Naive thymus-derived CD8-positive, alpha-beta T cell (primary cell): ENCODE data around the gene IRGQ. TPM values are rescaled to one million over a fixed set of nuclear protein-coding genes. Genes with fewer than 3 reads are reported as not detected.

Experiments
- ATAC-seq, 2 donors: fragments of 150-1000 bp; cut with Tn5 transposase in 1 of 2; sonication (Bioruptor Pico), chemical (Tn5 transposase) in 1 of 2; 1 replicate in 1 of 2; 2 replicates in 1 of 2; pipeline ENCODE4 v1.10.0; 2021; ENCODE audit warnings: mild to moderate bottlenecking in 2 of 2, moderate library complexity in 2 of 2
- POLR2A ChIA-PET: fragments of 350-600 bp; sonication (Branson Sonifier 250); formaldehyde crosslinking; loops from one replicate; lab custom pipeline; 2021; ENCODE audit warnings: antibody characterized with exemption; lab: Charles Lee
- DNase-seq, 10 donors: peaks; one replicate each; pipeline versions ENCODE4 v3.0.0 to v3.0.0-alpha.2; 2020 to 2022
- H3K27ac Mint-ChIP-seq, 10 donors: one replicate each; pipeline ENCODE4 v1.8.0; 2020 to 2022; ENCODE audit warnings: mild to moderate bottlenecking in 10 of 10, mixed read lengths in 10 of 10, moderate library complexity in 4 of 10, inconsistent platforms in 1 of 10
- H3K27me3 Mint-ChIP-seq, 5 donors: one replicate each; pipeline ENCODE4 v1.8.0; 2021 to 2022; ENCODE audit warnings: mixed read lengths in 5 of 5
- H3K36me3 Mint-ChIP-seq, 3 donors: one replicate each; pipeline ENCODE4 v1.8.0; 2020 to 2022; ENCODE audit warnings: mixed read lengths in 3 of 3, mild to moderate bottlenecking in 2 of 3, inconsistent platforms in 1 of 3
- H3K4me1 Mint-ChIP-seq, 4 donors: one replicate each; pipeline ENCODE4 v1.8.0; 2021 to 2022; ENCODE audit warnings: mixed read lengths in 4 of 4
- H3K4me3 Mint-ChIP-seq, 10 donors: one replicate each; pipeline ENCODE4 v1.8.0; 2020 to 2022; ENCODE audit warnings: mild to moderate bottlenecking in 10 of 10, mixed read lengths in 10 of 10, moderate library complexity in 6 of 10, inconsistent platforms in 1 of 10
- H3K9me3 Mint-ChIP-seq, 9 donors: one replicate each; pipeline ENCODE4 v1.8.0; 2020 to 2022; ENCODE audit warnings: mixed read lengths in 9 of 9, mild to moderate bottlenecking in 3 of 9, inconsistent platforms in 1 of 9, moderate library complexity in 1 of 9
- polyA plus RNA-seq, 3 donors: library from polyadenylated mRNA; unstranded; fragments of 300-500 nt; fragmentation: Illumina TruSeq; gene quantifications; one replicate each; pipeline ENCODE4 v1.2.3, GENCODE V29; 2021
- total RNA-seq, 8 experiments: library from RNA in 2 of 8; stranded (reverse) in 2 of 8; gene quantifications; one replicate each; pipeline ENCODE4 v1.2.3 and lab custom pipeline; 2021 to 2026

IRGQ gene
- total and polyA plus RNA-seq, 5 experiments from 2014 or later: 0.37 to 15.7 (median 1.1) TPM

GRCh38 chr19:43634872-43635560 is 39.1 kb upstream of the IRGQ start:
- POLR2A ChIA-PET: interaction anchor here (0.5 kb wide), 1 partner anchor 9 kb away, joined by 3 read pairs; no protein-coding TSS in a partner anchor
- H3K27me3 Mint-ChIP-seq: peaks cover 14 to 59% (median 21%) of the 10 kb centered on the region in 5 donors
- ATAC-seq: no peak

GRCh38 chr19:43634506-43634871 is 38.6 kb upstream of the IRGQ start:
- Mint-ChIP-seq H3K27me3 (peaks cover 14 to 58% (median 21%) of the 10 kb centered on the region in 5 donors), H3K4me3 (peak overlapping the region in 1 of 10 donors; percentile 48), H3K9me3 (no peaks in the 10 kb centered on the region), H3K36me3 (no peaks in the 10 kb centered on the region), H3K4me1 (peaks cover 6 to 20% (median 8%) of the 10 kb centered on the region in 4 donors), H3K27ac (no peak overlapping the region)
- no peak for ATAC-seq
- POLR2A ChIA-PET: interaction anchor here (0.5 to 0.6 kb wide), 2 partner anchors 10 to 26 kb away, joined by 3 read pairs; no protein-coding TSS in a partner anchor
- DNase-seq: no peak

More at GRCh38 chr19:43634872-43635560, 39.1 kb upstream of the IRGQ start:
- H3K27ac Mint-ChIP-seq: no peak overlapping the region
- H3K36me3 Mint-ChIP-seq: no peaks in the 10 kb centered on the region
- H3K4me3 Mint-ChIP-seq: peak overlapping the region in 1 of 10 donors; percentile 5
- peaks cover 6 to 21% (median 10%) of the 10 kb centered on the region in 4 donors for H3K4me1 Mint-ChIP-seq
- H3K9me3 Mint-ChIP-seq: no peaks in the 10 kb centered on the region
- no peak for DNase-seq

- DNase-seq: no peak
- Mint-ChIP-seq H3K27ac (no peak overlapping the region), H3K27me3 (peaks cover 12 to 54% (median 20%) of the 10 kb centered on the region in 5 donors), H3K4me1 (peaks cover 5 to 16% (median 6%) of the 10 kb centered on the region in 4 donors), H3K36me3 (no peaks in the 10 kb centered on the region), H3K9me3 (no peaks in the 10 kb centered on the region), H3K4me3 (no peak overlapping the region)
- POLR2A ChIA-PET: interaction anchor here (0.6 kb wide), 1 partner anchor 26 kb away, joined by 3 read pairs; no protein-coding TSS in a partner anchor
- no peak for ATAC-seq
These were observed 38.1 kb upstream of the IRGQ start for GRCh38 chr19:43634068-43634467.

- POLR2A ChIA-PET: no interaction called here
- peaks cover 0 to 11% (median 1%) of the 10 kb centered on the region in 4 donors for H3K4me1 Mint-ChIP-seq
- no peak overlapping the region for H3K4me3 Mint-ChIP-seq
- H3K36me3 Mint-ChIP-seq: no peaks in the 10 kb centered on the region
- no peak overlapping the region for H3K27ac Mint-ChIP-seq
- H3K27me3 Mint-ChIP-seq: peaks cover 7 to 49% (median 15%) of the 10 kb centered on the region in 5 donors
- no peaks in the 10 kb centered on the region for H3K9me3 Mint-ChIP-seq
- ATAC-seq: no peak
- no peak for DNase-seq
These were observed 37.6 kb upstream of the IRGQ start for GRCh38 chr19:43633520-43633919.

GRCh38 chr19:43631491-43631890 is 35.6 kb upstream of the IRGQ start:
- H3K27ac Mint-ChIP-seq: no peak overlapping the region
- DNase-seq (no peak), ATAC-seq (no peak)
- peaks cover 5 to 45% (median 11%) of the 10 kb centered on the region in 5 donors for H3K27me3 Mint-ChIP-seq
- peaks cover 0 to 23% (median 9%) of the 10 kb centered on the region in 4 donors for H3K4me1 Mint-ChIP-seq
- H3K9me3 Mint-ChIP-seq: no peaks in the 10 kb centered on the region
- H3K36me3 Mint-ChIP-seq: no peaks in the 10 kb centered on the region
- no peak overlapping the region for H3K4me3 Mint-ChIP-seq
- POLR2A ChIA-PET: no interaction called here

- ATAC-seq: no peak
- Mint-ChIP-seq H3K36me3 (no peaks in the 10 kb centered on the region), H3K4me3 (no peak overlapping the region), H3K27ac (no peak overlapping the region), H3K9me3 (no peaks in the 10 kb centered on the region), H3K27me3 (peaks cover 5 to 30% (median 11%) of the 10 kb centered on the region in 5 donors), H3K4me1 (peaks cover 14 to 33% (median 22%) of the 10 kb centered on the region in 4 donors)
- POLR2A ChIA-PET: no interaction called here
- DNase-seq: no peak
These were observed 32.9 kb upstream of the IRGQ start for GRCh38 chr19:43628646-43629326.

GRCh38 chr19:43626838-43627237 is 30.9 kb upstream of the IRGQ start:
- DNase-seq (no peak), ATAC-seq (no peak)
- Mint-ChIP-seq H3K4me3 (peak overlapping the region in 1 of 10 donors; percentile 33), H3K9me3 (no peaks in the 10 kb centered on the region), H3K27me3 (peaks cover 2 to 22% (median 11%) of the 10 kb centered on the region in 5 donors), H3K36me3 (no peaks in the 10 kb centered on the region), H3K27ac (peak overlapping the region in 2 of 10 donors; percentile 59 to 74), H3K4me1 (peaks cover 14 to 33% (median 22%) of the 10 kb centered on the region in 4 donors)
- POLR2A ChIA-PET: no interaction called here

GRCh38 chr19:43625918-43626579 is 30.1 kb upstream of the IRGQ start:
- ATAC-seq (no peak), DNase-seq (no peak)
- peaks cover 17 to 33% (median 24%) of the 10 kb centered on the region in 4 donors for H3K4me1 Mint-ChIP-seq
- no peaks in the 10 kb centered on the region for H3K36me3 Mint-ChIP-seq
- peak overlapping the region in 3 of 10 donors; percentile 19 to 68 (median 56) for H3K27ac Mint-ChIP-seq
- H3K27me3 Mint-ChIP-seq: peaks cover 2 to 18% (median 11%) of the 10 kb centered on the region in 5 donors
- no peak overlapping the region for H3K4me3 Mint-ChIP-seq
- POLR2A ChIA-PET: interaction anchor here (0.6 kb wide), 1 partner anchor 69 kb away, joined by 7 read pairs; no protein-coding TSS in a partner anchor
- no peaks in the 10 kb centered on the region for H3K9me3 Mint-ChIP-seq

- POLR2A ChIA-PET: no interaction called here
- Mint-ChIP-seq H3K4me1 (peaks cover 23 to 44% (median 34%) of the 10 kb centered on the region in 4 donors), H3K36me3 (no peaks in the 10 kb centered on the region), H3K9me3 (no peaks in the 10 kb centered on the region), H3K4me3 (peak overlapping the region in 5 of 10 donors; percentile 25 to 75 (median 53)), H3K27me3 (peaks cover 2 to 18% (median 11%) of the 10 kb centered on the region in 5 donors), H3K27ac (peak overlapping the region in 5 of 10 donors; percentile 50 to 75 (median 65))
- ATAC-seq (peak; percentile 81 to 92), DNase-seq (peak; percentile 73 to 91 (median 82))
These were observed 29.0 kb upstream of the IRGQ start for GRCh38 chr19:43624933-43625332.

GRCh38 chr19:43623889-43624670 is 28.1 kb upstream of the IRGQ start:
- Mint-ChIP-seq H3K27me3 (peaks cover 2 to 18% (median 11%) of the 10 kb centered on the region in 5 donors), H3K4me3 (no peak overlapping the region), H3K36me3 (no peaks in the 10 kb centered on the region), H3K27ac (peak overlapping the region in 9 of 10 donors; percentile 22 to 77 (median 60)), H3K4me1 (peaks cover 25 to 47% (median 39%) of the 10 kb centered on the region in 4 donors), H3K9me3 (no peaks in the 10 kb centered on the region)
- POLR2A ChIA-PET: interaction anchor here (1.6 kb wide), 1 partner anchor 27 kb away, joined by 5 read pairs; no protein-coding TSS in a partner anchor
- DNase-seq (no peak), ATAC-seq (no peak)

- DNase-seq (no peak), ATAC-seq (no peak)
- Mint-ChIP-seq H3K36me3 (no peaks in the 10 kb centered on the region), H3K4me1 (peaks cover 27 to 51% (median 43%) of the 10 kb centered on the region in 4 donors), H3K27me3 (peaks cover 2 to 16% (median 11%) of the 10 kb centered on the region in 5 donors), H3K9me3 (no peaks in the 10 kb centered on the region), H3K4me3 (no peak overlapping the region), H3K27ac (peak overlapping the region in 3 of 10 donors; percentile 23 to 34 (median 31))
- POLR2A ChIA-PET: interaction anchor here (1.6 kb wide), 1 partner anchor 26 kb away, joined by 5 read pairs; no protein-coding TSS in a partner anchor
These were observed 27.0 kb upstream of the IRGQ start for GRCh38 chr19:43622956-43623355.
